AG20443 (cell line): Measurements from ENCODE around the gene HMGCS2.
A peak's percentile ranks its signal among the peaks of the same experiment; 100 is the strongest.
"Not testable (repeated sequence)": the region's sequence is repeated elsewhere in the genome, so short reads cannot be mapped to it uniquely, and the experiment has no call there.

Source experiments
- DNase-seq: peaks from one replicate; pipeline ENCODE4 v3.0.0; 2012; ENCODE audit warnings: low spot score, mixed read lengths

Gene HMGCS2

DNA sequence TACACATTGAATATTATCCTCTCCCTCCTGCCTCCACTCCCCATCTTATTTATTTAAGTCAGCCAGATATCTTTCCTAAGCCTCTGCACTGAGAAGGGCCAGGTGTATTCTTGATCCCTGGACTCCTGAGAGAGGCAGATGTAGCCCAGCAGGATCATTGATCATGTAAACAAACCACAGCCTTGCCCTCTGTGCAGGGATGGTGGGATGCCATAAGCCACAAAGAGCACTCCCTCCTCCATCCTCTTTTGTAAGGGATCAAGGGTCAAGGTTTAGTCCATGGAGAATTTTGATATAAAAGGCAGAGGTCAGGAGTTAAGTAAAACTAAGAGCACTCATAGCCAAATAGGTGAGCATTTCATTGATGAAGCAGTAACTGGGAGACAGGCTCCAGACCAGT, 39.7 kb downstream of the HMGCS2 start:
- no peak for DNase-seq

DNA sequence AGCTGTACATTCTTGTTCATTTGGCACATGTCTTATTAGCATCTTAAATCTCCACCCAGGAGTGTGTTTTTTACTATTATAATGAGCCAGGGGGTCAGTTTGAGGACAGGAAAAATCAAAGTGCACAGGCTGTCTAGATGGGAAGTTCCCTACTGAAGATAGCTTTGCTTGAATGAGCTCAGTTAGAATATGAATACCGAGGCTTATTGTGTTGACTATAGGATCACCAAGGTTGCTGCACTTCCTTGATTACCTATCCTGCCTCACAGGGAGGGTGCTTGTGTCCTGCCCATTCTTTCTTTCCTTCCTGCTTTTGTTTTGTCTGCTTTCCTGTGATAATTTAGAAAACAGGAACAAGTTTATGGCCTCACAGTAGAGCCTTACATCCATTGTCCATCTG, 40.7 kb downstream of the HMGCS2 start:
- DNase-seq, result no peak

DNA sequence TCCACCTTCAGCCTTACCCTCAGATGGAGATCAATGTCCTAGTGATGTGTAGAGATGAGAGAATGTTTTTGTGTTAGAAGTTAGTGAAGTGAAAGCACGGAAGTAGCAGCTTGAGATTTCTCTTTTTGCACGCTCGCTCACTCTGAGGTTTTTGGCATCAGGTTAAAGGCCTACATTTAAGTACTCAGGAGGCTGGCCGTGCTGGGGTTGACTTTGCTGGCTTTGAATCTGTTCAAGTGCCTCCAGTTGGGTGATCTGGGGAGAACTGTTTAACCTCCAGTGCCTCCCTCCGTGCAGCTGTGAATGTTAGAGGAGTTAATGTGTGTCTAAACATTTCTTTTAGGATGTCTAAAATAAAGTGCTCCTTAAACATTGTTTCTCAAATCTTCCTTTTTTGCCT, 43.1 kb downstream of the HMGCS2 start:
- no peak for DNase-seq

DNA sequence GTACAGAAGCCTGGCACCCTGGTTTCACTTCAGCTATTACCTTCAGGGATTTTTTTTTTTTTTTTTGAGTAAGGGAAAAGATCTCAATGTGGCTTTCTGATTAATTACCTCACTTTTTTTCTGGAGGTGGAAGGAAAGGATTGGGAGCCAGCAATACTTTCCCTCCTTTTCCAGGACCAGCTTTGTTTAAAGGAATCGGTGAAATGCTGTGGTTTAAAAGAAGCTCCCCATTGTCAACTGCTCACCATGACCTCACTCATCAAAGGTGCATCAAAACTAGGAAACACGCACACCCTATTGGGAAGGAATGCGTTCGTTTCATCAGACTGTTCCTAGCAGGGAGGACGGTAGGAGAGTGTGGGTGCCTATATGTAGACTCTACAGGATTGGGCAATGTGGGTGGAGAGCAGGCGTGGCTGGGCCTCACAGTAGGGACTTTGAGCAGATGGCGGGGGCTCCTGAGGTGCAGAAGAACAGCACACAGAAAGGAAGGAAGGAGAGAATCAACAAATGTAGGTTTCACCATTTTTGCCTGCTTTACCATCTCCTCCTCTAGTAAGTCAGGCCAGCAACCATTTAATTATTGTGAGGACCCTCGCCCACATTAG, 44.0 kb downstream of the HMGCS2 start:
- no peak for DNase-seq

DNA sequence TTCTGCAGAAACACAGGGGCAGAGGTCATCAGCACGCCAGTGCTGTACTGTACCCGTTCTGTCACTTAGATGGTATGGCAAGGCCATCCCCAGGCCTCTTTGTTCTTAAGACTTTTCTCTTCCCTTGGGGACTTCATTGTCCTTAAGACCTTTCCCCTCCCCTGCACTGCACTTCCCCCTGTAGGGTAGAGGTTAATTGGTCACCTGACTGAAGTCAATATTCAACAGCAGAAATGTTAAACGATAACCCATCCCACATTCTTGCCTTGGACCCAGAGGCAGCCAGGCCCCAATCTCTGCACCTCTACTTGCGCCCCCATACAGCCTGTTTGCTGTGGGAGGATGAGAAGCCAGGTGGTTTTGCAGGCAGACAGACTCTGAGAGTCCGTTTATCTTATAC, 46.8 kb downstream of the HMGCS2 start:
- no peak for DNase-seq

DNA sequence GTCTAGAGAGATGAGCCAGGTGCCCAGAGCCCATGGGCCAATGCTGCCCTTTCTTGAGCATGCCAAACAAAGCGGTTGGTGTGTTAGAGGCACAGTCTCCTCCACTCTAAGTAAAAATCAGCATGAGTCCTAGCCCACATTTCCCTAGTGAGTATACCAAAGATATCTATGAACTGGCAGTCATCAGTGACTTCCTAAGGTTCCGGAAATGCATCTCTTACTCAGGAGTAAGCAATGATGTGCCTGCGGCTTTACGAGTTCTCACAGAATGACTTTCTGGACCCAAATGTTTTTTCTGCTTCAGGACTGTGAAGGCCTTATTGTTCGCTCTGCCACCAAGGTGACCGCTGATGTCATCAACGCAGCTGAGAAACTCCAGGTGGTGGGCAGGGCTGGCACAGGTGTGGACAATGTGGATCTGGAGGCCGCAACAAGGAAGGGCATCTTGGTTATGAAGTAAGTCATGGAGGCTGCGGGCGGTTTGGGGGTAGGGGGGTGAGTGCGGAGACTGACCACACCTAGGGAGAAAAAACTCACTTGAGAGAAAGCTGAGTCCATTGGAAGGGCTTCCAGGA, 47.8 kb downstream of the HMGCS2 start:
- DNase-seq, result no peak

DNA sequence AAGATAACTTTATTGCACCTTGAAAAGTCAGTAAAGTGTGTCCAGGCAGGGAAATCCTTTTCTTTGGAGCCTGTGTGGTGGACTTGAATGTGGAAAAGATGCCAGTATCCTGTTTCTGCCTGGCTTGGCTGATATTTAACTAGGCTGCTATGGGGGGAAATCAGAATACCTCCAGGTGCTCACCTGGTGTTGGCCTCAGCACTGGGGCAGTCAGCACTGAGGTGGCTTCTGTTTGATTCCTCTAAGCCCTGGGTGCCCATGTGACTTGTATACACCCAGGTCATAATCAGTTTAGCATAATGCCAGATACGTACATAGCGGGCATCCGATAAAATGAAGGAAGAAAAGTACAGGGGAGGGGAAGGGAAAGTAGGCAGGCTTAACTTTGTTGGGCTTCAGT, 49.7 kb downstream of the HMGCS2 start:
- DNase-seq, result no peak

DNA sequence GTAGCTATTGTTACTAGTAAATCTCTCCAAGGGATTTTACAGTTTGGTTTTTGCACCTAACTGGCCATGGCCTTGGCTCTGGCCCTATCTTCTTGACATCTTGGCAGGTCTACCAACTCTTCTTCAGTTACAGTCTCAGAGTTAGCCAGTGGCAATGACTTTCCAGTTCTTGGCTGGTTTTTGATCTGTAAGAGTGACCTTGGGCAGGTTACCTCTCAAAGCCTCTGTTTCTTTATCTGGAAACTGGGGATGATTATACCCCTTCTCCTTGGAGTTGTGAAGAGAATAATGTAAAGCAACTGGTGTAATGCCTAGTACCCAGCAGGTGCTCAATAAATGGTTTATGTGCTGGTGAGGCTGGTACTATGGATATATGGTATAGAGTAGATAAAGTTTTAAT, 50.3 kb downstream of the HMGCS2 start:
- DNase-seq, result no peak

DNA sequence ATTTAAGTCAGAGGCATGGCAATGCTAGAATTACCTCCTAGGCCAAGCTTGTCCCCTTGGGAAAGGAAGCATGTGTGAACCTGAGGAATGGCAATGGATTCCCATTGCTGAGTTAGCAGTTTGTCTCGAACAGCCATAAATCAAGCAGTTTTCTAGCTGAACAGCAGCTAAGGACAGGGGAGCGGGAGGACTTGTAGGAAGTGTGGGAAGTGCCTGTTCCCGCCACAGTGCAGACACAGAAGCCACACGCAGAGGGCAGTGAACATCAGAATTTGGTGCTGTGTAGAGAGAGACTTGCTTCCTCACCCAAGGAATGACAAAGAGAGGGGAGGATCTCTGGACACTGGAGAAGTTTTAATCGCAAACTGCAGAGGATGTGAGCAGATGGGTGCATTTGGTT, 53.2 kb downstream of the HMGCS2 start:
- no peak for DNase-seq

DNA sequence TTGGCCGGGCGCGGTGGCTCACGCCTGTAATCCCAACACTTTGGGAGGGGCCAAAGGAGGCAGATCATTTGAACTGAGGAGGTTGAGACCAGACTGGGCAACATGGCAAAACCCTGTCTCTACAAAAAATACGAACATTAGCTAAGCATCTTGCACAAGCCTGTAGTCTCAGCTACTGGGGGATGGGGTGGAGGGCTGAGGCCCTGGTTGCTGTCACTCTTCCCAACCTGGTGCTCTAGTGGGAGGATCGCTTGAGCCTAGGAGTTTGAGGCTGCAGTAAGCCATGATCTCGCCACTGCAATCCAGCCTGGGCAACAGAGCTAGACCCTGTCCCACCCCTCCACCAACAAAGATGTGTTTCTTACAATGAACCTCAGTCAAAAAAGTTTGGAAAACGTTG, 54.1 kb downstream of the HMGCS2 start:
- DNase-seq, result no peak

DNA sequence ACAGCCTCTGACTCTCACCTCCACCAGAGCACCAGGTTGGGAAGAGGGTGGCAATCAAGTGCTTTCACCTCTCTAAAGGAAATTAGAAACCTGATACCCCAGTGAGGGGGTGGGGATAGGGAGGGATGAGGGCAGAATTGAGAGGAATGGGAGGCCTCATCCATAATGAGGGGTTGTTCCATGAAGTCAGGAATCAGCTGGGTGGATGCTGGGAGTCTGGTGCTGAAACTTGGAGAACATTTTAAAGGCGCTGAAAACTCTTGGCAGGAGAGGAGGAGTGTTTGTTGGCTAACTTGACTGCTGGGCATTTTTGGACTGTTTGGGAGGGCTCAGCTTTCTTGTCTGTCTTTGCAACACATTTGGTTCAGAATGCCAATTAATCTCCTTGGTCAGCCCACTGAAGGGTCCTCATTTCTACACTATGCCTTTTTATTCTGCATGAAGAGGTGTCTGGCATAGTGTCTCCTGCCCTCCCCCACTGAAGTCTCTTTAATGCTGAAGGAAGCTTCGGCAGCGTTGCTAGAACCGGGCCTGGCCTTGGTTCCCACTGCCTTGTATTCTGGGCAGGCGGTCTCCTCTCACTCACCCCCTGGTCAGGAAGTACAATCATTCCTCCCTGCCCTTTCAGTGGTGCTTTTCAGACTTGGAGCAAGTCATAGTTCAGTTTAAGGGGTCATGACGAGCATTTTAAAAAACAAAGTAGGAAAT, 54.8 kb downstream of the HMGCS2 start:
- peak; percentile 32 for DNase-seq

DNA sequence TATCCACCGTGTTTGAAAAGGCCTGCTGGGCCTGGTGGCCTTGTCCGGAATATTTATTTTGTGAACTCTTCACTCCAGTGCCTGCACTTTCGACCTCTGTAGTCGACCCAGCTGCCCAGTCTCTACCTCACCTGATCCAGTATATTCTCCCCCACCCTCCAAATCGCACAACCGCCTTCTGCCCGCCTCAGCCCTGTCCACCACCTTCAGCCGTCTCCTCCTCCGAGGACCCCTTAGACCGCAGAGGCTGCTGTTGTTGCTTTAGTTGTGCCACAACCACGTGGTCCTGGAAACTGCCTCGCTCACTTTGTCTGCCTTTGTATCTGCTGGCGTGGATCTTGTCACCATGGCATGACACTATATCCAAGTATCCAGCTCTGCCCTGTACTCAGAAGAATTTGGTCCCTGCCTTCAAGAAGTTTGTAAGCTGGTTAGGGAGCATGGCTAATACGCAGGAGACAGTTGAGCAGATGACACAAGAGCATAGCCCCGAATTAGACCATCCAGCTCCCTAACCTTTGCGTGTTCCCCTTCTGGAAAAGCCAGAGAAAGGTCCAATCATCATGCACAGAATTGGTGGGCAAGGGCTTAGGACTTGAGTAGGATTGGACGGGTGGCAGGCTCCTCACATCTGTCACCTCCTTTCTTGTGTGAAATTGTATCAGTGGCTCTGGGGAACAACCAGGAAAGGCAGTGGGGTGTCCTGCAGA, 55.5 kb downstream of the HMGCS2 start:
- peak; percentile 25 for DNase-seq

DNA sequence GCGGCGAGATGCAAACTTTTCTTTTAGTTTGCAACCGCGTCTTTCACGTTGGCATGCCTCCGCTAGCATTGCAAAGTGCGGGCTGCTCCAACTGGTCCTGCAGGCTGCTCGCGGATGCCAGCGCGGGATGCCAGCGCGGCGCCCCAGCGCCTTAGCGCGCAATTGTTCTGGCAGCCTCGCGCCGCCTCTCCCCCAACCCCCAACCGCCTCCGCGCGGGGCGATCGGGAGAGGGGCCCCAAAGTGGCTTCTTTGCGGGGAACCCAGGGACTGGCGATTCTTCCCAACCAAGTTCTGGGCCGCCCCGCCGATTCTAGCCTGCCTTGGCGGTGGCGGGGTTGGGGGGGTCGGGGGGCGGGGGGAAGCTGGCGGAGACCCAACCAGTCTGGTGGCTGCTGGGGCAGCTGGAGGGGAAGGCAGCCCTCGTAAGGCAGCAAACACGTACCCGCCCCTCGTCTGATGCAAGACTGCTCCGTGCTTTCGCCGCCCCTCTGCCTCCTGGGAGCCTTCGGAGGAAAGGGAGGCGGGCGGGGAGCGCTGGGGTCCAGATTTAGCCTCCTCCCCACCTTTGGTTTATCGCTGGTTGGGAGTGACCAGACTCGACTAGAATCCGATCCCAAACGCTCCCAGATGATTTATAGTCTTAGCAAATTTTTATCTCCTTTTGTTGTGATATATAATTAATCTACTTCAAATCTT, 56.2 kb downstream of the HMGCS2 start:
- DNase-seq, result peak; percentile 91

DNA sequence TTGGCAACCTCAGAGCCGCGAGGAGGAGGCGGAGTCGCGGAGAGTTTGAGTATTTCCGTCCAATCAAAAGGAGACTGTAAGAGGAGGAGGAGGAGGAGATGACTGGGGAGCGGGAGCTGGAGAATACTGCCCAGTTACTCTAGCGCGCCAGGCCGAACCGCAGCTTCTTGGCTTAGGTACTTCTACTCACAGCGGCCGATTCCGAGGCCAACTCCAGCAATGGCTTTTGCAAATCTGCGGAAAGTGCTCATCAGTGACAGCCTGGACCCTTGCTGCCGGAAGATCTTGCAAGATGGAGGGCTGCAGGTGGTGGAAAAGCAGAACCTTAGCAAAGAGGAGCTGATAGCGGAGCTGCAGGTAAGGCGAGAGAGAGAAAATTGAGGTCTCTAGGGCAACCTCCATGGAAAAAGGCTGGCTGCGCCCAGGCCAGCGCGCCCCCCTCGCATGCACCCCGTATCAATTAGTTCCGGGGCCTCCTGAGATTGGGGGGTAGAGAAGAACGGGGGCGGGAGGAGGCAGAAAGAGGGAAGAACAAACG, 56.8 kb downstream of the HMGCS2 start, which contains the start of gene PHGDH:
PHGDH (plus strand) TSS at position 131 of the 538 bp plus-strand sequence; CDS start at position 220, 89 bp downstream.
- DNase-seq, result peak; percentile 95

DNA sequence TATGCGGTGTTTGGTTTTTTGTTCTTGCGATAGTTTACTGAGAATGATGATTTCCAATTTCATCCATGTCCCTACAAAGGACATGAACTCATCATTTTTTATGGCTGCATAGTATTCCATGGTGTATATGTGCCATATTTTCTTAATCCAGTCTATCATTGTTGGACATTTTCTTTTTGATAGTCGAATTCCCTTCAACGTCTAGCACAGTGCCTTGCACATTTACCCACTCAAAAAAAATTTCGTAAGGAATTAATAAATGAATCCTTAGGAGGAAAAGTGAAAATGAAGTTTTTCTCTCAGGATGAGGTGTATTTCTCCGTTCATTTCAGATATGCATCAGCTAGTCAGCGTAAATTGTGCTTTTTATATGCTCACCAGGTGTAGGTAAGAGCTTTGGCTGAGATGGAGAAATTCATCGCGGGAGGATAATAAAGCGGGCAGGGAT, 57.3 kb downstream of the HMGCS2 start:
- not testable (repeated sequence) for DNase-seq

DNA sequence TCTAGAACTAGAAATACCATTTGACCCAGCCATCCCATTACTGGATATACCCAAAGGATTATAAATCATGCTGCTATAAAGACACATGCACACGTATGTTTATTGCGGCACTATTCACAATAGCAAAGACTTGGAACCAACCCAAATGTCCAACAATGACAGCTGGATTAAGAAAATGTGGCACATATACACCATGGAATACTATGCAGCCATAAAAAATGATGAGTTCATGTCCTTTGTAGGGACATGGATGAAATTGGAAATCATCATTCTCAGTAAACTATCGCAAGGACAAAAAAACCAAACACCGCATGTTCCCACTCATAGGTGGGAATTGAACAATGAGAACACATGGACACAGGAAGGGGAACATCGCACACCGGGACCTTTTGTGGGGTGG, 62.1 kb downstream of the HMGCS2 start:
- DNase-seq, result not testable (repeated sequence)

DNA sequence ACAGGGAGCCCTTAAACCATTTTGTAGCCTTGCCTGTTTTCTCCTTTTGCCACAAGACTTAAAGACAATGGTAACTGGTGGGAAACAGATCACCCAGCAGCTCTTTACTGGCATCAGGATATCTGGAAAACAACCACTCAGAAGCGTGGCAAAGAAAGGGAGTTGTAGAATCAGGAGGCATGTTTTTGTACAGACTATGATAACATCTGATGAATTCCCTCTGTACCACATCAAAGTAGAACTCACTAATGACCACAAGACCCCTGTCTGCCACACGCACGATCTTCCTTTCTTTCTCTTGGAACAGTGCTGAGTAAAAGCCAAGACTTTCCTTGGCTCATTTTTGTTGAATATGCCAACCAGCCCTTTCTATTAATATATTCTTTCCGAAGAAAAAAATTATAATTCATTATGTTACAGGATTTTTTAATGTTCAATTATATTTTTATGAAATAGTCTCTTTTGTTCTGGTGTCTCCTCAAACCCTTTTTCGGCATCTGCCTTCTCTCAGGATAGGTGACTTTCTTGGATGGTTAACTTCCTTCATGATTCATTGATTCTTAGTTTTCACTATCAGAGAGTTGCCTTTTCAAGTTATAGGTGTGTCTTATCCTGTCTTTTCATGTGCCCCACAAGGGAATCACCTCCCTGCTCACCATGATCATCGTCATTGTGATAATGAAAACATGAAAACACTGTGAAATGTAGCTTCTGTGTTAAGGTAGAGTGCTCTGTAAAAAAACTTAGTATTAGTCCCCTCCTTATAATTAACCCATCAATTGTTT, 64.8 kb downstream of the HMGCS2 start:
- no peak for DNase-seq

DNA sequence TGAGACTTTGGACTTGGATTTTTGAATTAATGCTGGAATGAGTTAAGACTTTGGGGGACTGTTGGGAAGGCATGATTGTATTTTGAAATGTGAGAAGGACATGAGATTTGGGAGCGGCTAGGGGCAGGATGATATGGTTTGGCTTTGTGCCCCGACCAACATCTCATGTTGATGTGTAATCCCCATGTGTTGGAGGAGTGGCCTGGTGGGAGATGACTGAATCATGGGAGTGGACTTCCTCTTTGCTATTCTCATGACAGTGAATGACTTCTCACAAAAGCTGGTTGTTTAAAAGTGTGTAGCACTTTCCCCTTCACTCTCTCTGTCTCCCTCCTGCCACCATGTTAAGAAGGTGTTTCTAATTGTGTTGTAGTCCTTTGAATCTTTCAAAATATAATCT, 66.3 kb downstream of the HMGCS2 start:
- DNase-seq, result peak; percentile 44

DNA sequence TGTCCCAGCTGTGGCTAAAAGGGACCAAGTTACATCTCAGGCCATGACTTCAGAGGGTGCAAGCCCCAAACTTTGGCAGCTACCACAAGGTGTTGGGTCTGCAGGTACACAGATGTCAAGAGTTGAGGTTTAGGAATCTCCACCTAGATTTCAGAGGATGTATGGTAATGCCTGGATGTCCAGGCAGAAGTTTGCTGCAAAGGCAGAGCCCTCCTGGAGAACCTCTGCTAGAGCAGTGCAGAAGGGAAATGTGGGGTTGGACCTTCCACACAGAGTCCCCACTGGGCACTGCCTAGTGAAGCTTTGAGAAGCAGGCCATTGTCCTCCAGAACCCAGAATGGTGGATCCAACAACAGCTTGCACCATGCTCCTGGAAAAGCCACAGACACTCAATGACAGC, 67.0 kb downstream of the HMGCS2 start:
- DNase-seq, result no peak

DNA sequence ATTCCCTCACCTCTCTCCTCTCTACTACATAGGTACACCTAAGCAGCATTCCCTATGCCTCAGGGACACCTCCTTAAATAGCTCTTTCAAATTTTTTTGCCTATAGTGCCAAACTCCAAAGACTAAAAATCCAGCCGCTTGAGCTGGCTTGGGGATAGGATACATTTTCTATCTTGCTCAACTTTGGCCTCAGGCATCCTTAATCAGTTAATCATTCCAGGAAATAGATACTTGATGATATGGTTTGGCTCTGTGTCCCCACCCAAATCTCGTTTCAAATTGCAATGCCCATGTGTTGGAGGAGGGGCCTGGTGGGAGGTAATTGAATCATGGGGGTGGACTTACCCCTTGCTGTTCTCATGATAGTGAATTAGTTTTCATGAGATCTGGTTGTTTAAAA, 68.4 kb downstream of the HMGCS2 start:
- DNase-seq, result no peak
